NB4 (cell line): Measurements from ENCODE around the gene DTNBP1.

Experiments used
- MYC ChIP-seq: IDR thresholded peaks from 2 replicates; pipeline ENCODE4 v1.6.1; 2011; ENCODE audit warnings: low read depth, low read length
- POLR2A ChIP-seq: IDR thresholded peaks from 2 replicates; pipeline ENCODE4 v1.6.1; 2011; ENCODE audit warnings: mild to moderate bottlenecking; ENCODE audit not compliant: insufficient read length; ENCODE audit errors: extremely low read depth
- TF ChIP-seq, protein P1 (sequence below): IDR thresholded peaks from one replicate; pipeline ENCODE4 v1.5.1; 2012; ENCODE audit warnings: low read depth, low read length
- TF ChIP-seq, protein P2 (sequence below): IDR thresholded peaks from 2 replicates; pipeline ENCODE4 v1.6.1; 2011; ENCODE audit warnings: low read depth, low read length

DNA sequence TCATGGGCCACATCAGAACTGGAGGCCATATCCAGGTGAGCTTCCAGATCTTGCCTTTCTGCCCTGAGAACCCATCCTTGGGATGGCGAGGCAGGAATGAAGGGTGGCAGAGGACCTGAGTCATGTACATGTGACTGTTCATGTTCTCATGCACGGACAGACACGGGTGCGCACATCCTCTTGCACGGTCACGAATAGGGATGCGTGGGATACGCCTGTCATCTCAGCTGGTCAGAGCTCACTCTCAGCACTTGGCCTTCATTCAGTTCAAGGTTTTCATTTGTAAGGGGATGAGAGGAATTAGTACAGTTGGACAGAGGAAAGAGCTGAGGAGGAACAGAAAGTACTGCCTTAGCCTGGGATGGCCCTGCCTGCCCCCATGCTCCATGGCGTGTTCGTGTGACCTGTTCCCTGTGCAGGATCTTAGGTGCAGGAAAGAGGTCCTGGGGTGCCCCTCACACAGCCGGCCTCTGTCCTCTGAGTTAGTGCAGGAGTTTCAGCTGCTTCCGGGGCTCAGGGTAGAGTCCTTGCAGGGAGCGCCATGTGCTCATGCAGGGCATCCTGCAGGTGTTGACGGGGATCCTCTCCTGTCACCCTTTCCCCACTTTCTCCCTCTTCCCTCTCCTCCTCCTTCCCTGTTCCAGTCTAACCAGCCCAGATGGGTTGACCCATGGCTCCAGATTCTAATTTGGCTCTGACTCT, 173.4 kb downstream of the DTNBP1 start:
- TF ChIP-seq, protein P1, sequence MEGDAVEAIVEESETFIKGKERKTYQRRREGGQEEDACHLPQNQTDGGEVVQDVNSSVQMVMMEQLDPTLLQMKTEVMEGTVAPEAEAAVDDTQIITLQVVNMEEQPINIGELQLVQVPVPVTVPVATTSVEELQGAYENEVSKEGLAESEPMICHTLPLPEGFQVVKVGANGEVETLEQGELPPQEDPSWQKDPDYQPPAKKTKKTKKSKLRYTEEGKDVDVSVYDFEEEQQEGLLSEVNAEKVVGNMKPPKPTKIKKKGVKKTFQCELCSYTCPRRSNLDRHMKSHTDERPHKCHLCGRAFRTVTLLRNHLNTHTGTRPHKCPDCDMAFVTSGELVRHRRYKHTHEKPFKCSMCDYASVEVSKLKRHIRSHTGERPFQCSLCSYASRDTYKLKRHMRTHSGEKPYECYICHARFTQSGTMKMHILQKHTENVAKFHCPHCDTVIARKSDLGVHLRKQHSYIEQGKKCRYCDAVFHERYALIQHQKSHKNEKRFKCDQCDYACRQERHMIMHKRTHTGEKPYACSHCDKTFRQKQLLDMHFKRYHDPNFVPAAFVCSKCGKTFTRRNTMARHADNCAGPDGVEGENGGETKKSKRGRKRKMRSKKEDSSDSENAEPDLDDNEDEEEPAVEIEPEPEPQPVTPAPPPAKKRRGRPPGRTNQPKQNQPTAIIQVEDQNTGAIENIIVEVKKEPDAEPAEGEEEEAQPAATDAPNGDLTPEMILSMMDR, result no peak
- TF ChIP-seq, protein P2, sequence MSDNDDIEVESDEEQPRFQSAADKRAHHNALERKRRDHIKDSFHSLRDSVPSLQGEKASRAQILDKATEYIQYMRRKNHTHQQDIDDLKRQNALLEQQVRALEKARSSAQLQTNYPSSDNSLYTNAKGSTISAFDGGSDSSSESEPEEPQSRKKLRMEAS, result no peak
- TF ChIP-seq POLR2A (no peak), MYC (no peak)
